B cell (primary cell): Measurements from ENCODE around the gene C22orf15. TPM values are rescaled to one million over a fixed set of nuclear protein-coding genes. Genes with fewer than 3 reads are reported as not detected.

Experiments
- ATAC-seq: fragments of 200-7000 bp; cut with Tn5 transposase; one replicate; pipeline ENCODE4 v1.10.0; 2021; ENCODE audit warnings: low read depth, mild to moderate bottlenecking, moderate number of reproducible peaks, moderate library complexity
- CTCF ChIA-PET: fragments of 350-600 bp; sonication (Branson Sonifier 250); formaldehyde crosslinking; loops from one replicate; lab custom pipeline; 2021; ENCODE audit warnings: antibody characterized with exemption, inconsistent platforms; lab: Charles Lee
- POLR2A ChIA-PET: fragments of 350-600 bp; sonication (Branson Sonifier 250); formaldehyde crosslinking; loops from one replicate; lab custom pipeline; 2021; ENCODE audit warnings: antibody characterized with exemption; lab: Charles Lee
- DNase-seq: peaks from one replicate; pipeline ENCODE4 v3.0.0; 2013
- H2AFZ ChIP-seq: 2 replicates; pipeline ENCODE4 v1.6.1; 2012; ENCODE audit warnings: mild to moderate bottlenecking, low read depth, low read length; ENCODE audit not compliant: insufficient read depth, poor library complexity, severe bottlenecking
- H3K27ac ChIP-seq, 2 donors: 1 replicate in 1 of 2; 2 replicates in 1 of 2; pipeline ENCODE4 v1.5.1; 2012 to 2013; ENCODE audit warnings: low read length in 2 of 2, mild to moderate bottlenecking in 2 of 2, moderate library complexity in 1 of 2
- H3K27me3 ChIP-seq, 4 experiments: fragments of 200-600 bp in 1 of 4; sonication (generic) in 1 of 4; replicated peaks in 1 of 4; 1 replicate in 2 of 4; 2 replicates in 2 of 4; pipeline versions ENCODE4 v1.6.1 to v1.7.0; 2013 to 2016; ENCODE audit warnings: low read length in 3 of 4, mild to moderate bottlenecking in 2 of 4, mixed read lengths in 1 of 4, moderate library complexity in 1 of 4; ENCODE audit not compliant: insufficient read depth in 4 of 4, control insufficient read depth in 3 of 4; ENCODE audit errors: control extremely low read depth in 1 of 4
- H3K36me3 ChIP-seq, 2 experiments: replicated peaks in 1 of 2; 1 replicate in 1 of 2; 2 replicates in 1 of 2; pipeline versions ENCODE4 v1.6.1 to v1.7.1; 2013; ENCODE audit warnings: low read length in 1 of 2; ENCODE audit not compliant: insufficient read depth in 2 of 2, control insufficient read depth in 1 of 2; ENCODE audit errors: control extremely low read depth in 1 of 2, extremely low read depth in 1 of 2
- H3K4me1 ChIP-seq, 2 donors: fragments of 200-600 bp in 1 of 2; sonication (generic) in 1 of 2; 1 replicate in 1 of 2; 2 replicates in 1 of 2; pipeline versions ENCODE4 v1.5.1 to v1.6.1; 2013 to 2017; ENCODE audit warnings: low read length in 2 of 2; ENCODE audit not compliant: control insufficient read depth in 2 of 2, insufficient read depth in 2 of 2
- H3K4me2 ChIP-seq: replicated peaks from 2 replicates; pipeline ENCODE3; 2012; ENCODE audit warnings: mild to moderate bottlenecking, low read depth, low read length; ENCODE audit not compliant: poor library complexity, severe bottlenecking
- H3K4me3 ChIP-seq, 5 experiments: fragments of 200-600 bp in 1 of 5; sonication (generic) in 1 of 5; 1 replicate in 3 of 5; 2 replicates in 2 of 5; pipeline versions ENCODE4 v1.5.1 to v1.7.0; 2011 to 2016; ENCODE audit warnings: low read length in 4 of 5, mild to moderate bottlenecking in 4 of 5, low read depth in 2 of 5, control low read depth in 1 of 5, moderate library complexity in 1 of 5; ENCODE audit not compliant: insufficient read depth in 1 of 5; ENCODE audit errors: control extremely low read depth in 1 of 5, extremely low read depth in 1 of 5
- H3K79me2 ChIP-seq: fragments of 200-600 bp; sonication (generic); one replicate; pipeline ENCODE4 v1.6.0; 2016; ENCODE audit warnings: low read length; ENCODE audit not compliant: control insufficient read depth, insufficient read depth
- H3K9ac ChIP-seq: fragments of 200-600 bp; sonication (generic); 2 replicates; pipeline ENCODE4 v1.6.1; 2017; ENCODE audit warnings: mild to moderate bottlenecking, low read length, moderate library complexity
- H3K9me3 ChIP-seq, 3 donors: one replicate each; pipeline versions ENCODE4 v1.6.1 to v1.7.1; 2013; ENCODE audit warnings: low read length in 2 of 3; ENCODE audit not compliant: control insufficient read depth in 2 of 3, insufficient read depth in 1 of 3; ENCODE audit errors: control extremely low read depth in 1 of 3
- H4K20me1 ChIP-seq: 2 replicates; pipeline ENCODE4 v1.6.0; 2012; ENCODE audit warnings: mild to moderate bottlenecking, low read length; ENCODE audit not compliant: insufficient read depth, control insufficient read depth, poor library complexity, severe bottlenecking
- H3K27ac Mint-ChIP-seq: one replicate; pipeline ENCODE4 v1.8.0; 2021; ENCODE audit warnings: mixed read lengths
- H3K27me3 Mint-ChIP-seq: one replicate; pipeline ENCODE4 v1.8.0; 2021; ENCODE audit warnings: mixed read lengths
- H3K4me1 Mint-ChIP-seq: one replicate; pipeline ENCODE4 v1.8.0; 2021; ENCODE audit warnings: mixed read lengths
- H3K4me3 Mint-ChIP-seq: one replicate; pipeline ENCODE4 v1.8.0; 2021; ENCODE audit warnings: mixed read lengths
- H3K9me3 Mint-ChIP-seq: one replicate; pipeline ENCODE4 v1.8.0; 2022; ENCODE audit warnings: mixed read lengths; ENCODE audit not compliant: insufficient read depth
- EZH2 ChIP-seq: IDR thresholded peaks from 2 replicates; pipeline ENCODE4 v1.6.1; 2012; ENCODE audit warnings: borderline replicate concordance, low read depth, mild to moderate bottlenecking, moderate library complexity, low read length; ENCODE audit not compliant: insufficient read depth, poor library complexity, severe bottlenecking
- WGBS: methylation state at CpG from one replicate; pipeline ENCODE4 v1.1.5; 2013; ENCODE audit warnings: missing lambda C conversion rate; ENCODE audit not compliant: insufficient coverage; 5-methylcytosine and 5-hydroxymethylcytosine counted together
- intact Hi-C: fragments of 100-400 bp; cut with micrococcal nuclease; formaldehyde crosslinking; loops from one replicate; pipeline ENCODE4 v1.10.0; 2022
- polyA plus RNA-seq: library from polyadenylated mRNA; depleted of rRNA; stranded (reverse); fragments of >200 nt; gene quantifications from 2 replicates; pipeline ENCODE4 v1.2.3, GENCODE V29; 2012
- total RNA-seq, 2 donors: library from RNA; stranded (reverse); fragments of 120-200 nt in 1 of 2; gene quantifications; 1 replicate in 1 of 2; 2 replicates in 1 of 2; pipeline versions ENCODE4 v1.2.3 to v1.2.4, GENCODE V29; 2013 to 2022
- TF ChIP-seq, protein P1 (sequence below): fragments of 200-600 bp; IDR thresholded peaks from one replicate; pipeline ENCODE4 v1.8.0; 2022; ENCODE audit warnings: antibody characterized with exemption, mild to moderate bottlenecking

Gene C22orf15
- total and polyA plus RNA-seq, 2 donors (not counting 1 experiment from before 2014, with no cell fraction given): 0.61 to 0.81 TPM

DNA sequence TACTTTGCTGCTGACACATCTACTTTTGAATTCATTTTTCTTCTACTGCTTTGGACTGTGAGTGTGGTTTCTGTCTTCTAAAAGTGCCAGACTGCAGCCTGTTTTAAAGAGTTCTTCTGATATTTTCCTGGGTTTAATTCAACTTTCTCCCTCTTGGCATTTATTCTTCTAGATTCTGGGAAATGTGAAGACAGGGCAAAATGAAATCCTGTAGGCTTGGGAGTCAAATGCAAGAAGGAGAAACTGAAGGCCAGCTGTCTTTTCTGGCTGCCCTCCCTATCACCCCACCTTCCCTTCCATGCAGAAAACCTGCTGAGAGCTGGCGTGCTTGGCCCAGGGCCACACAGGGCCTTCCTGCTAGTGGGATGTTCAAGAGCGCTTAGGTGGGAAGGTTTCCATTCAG, 19.5 kb upstream of the C22orf15 start:
- Histone ChIP-seq H3K9ac (no peak overlapping the region), H3K4me3 (no peak overlapping the region), H3K27ac (no peak overlapping the region), H4K20me1 (no peaks in the 10 kb centered on the region), H3K4me2 (no peak overlapping the region), H3K36me3 (peaks cover 5 to 30% of the 10 kb centered on the region in 2 experiments), H3K27me3 (no peaks in the 10 kb centered on the region), H2AFZ (no peak overlapping the region), H3K79me2 (peaks cover 9% of the 10 kb centered on the region), H3K4me1 (no peaks in the 10 kb centered on the region), H3K9me3 (peaks cover 0 to 13% (median 0%) of the 10 kb centered on the region in 3 donors)
- TF ChIP-seq, protein P1, sequence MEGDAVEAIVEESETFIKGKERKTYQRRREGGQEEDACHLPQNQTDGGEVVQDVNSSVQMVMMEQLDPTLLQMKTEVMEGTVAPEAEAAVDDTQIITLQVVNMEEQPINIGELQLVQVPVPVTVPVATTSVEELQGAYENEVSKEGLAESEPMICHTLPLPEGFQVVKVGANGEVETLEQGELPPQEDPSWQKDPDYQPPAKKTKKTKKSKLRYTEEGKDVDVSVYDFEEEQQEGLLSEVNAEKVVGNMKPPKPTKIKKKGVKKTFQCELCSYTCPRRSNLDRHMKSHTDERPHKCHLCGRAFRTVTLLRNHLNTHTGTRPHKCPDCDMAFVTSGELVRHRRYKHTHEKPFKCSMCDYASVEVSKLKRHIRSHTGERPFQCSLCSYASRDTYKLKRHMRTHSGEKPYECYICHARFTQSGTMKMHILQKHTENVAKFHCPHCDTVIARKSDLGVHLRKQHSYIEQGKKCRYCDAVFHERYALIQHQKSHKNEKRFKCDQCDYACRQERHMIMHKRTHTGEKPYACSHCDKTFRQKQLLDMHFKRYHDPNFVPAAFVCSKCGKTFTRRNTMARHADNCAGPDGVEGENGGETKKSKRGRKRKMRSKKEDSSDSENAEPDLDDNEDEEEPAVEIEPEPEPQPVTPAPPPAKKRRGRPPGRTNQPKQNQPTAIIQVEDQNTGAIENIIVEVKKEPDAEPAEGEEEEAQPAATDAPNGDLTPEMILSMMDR: no peak
- no peak for TF ChIP-seq EZH2
- Mint-ChIP-seq H3K27me3 (no peaks in the 10 kb centered on the region), H3K9me3 (no peaks in the 10 kb centered on the region), H3K4me3 (no peak overlapping the region), H3K4me1 (peaks cover 2% of the 10 kb centered on the region), H3K27ac (no peak overlapping the region)
- CTCF ChIA-PET: interaction anchor here (1.2 to 1.3 kb wide), 4 partner anchors 9 to 107 kb away, joined by 3 read pairs; no protein-coding TSS in a partner anchor
- no CpG with 5 or more reads among the region's 2 CpGs for WGBS
- DNase-seq (no peak), ATAC-seq (no peak)
- POLR2A ChIA-PET: no interaction called here
- intact Hi-C loops: no loop called here

DNA sequence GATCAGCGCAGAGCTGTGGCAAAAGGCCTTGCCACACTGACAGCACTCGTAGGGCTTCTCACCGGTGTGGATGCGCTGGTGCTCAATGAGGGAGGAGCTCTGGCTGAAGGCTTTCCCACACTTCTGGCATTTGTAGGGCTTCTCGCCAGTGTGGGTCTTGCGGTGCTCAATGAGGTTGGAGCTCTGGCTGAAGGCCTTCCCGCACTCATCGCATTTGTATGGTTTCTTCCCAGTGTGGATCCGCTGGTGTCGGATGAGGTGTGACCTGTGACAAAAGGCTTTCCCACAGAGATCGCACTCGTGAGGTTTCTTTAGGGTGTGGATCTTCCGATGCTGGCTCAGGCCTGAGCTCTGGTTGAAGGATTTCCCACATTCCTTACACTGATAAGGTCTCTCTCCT, 18.8 kb upstream of the C22orf15 start:
- no peaks in the 10 kb centered on the region for H3K4me1 ChIP-seq
- H3K27me3 Mint-ChIP-seq: no peaks in the 10 kb centered on the region
- intact Hi-C loops: no loop called here
- H2AFZ ChIP-seq: no peak overlapping the region
- H3K9me3 ChIP-seq: peaks cover 0 to 13% (median 0%) of the 10 kb centered on the region in 3 donors
- H3K4me3 Mint-ChIP-seq: no peak overlapping the region
- WGBS: 96% methylated on average over 13 of the region's 13 CpGs
- ChIA-PET CTCF (interaction anchor here (1.2 to 1.3 kb wide), 4 partner anchors 8 to 106 kb away, joined by 3 read pairs; no protein-coding TSS in a partner anchor), POLR2A (no interaction called here)
- peaks cover 2% of the 10 kb centered on the region for H3K4me1 Mint-ChIP-seq
- H3K27ac Mint-ChIP-seq: no peak overlapping the region
- no peak overlapping the region for H3K27ac ChIP-seq
- H3K79me2 ChIP-seq: peaks cover 14% of the 10 kb centered on the region
- no peaks in the 10 kb centered on the region for H4K20me1 ChIP-seq
- DNase-seq (no peak), ATAC-seq (no peak)
- H3K4me3 ChIP-seq: no peak overlapping the region
- no peak for TF ChIP-seq EZH2
- TF ChIP-seq, protein P1: no peak
- H3K36me3 ChIP-seq: peaks cover 5 to 30% of the 10 kb centered on the region in 2 experiments
- no peaks in the 10 kb centered on the region for H3K9me3 Mint-ChIP-seq
- H3K9ac ChIP-seq: no peak overlapping the region
- H3K27me3 ChIP-seq: no peaks in the 10 kb centered on the region
- H3K4me2 ChIP-seq: no peak overlapping the region
